HG02885 (cell line): ENCODE measurements around the gene ANXA11.
"Not testable (repeated sequence)": the region's sequence is repeated elsewhere in the genome, so short reads cannot be mapped to it uniquely, and the experiment has no call there.

ENCODE experiments used
- ATAC-seq: cut with Tn5 transposase; IDR thresholded peaks from one replicate; pipeline ENCODE4 v1.9.1; 2021; ENCODE audit warnings: mild to moderate bottlenecking; ENCODE audit not compliant: unreplicated experiment, poor library complexity

The ANXA11 gene

GRCh38 chr10:80150172-80150571, 55.2 kb downstream of the ANXA11 start:
- ATAC-seq = no peak

DNA sequence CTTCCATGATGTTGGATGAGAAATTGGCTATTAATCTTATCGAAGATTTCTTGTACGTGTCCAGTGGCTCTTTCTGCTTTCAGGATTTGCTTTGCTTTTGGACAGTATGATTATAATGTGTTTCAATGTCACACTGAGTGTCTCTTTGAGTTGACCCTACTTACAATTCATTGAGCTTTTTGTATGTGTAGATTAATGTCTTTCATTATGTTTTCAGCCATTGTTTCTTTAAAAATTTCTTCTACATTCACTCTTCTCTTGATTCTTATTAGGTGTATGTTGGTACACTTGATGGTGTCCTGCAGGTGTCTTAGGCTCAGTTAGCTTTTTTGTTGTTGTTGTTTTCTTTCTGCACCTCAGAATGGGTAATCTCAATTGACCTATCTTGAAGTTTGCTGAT, 56.2 kb downstream of the ANXA11 start:
- no peak for ATAC-seq

GRCh38 chr10:80148166-80148805, 57.1 kb downstream of the ANXA11 start:
- no peak for ATAC-seq

DNA sequence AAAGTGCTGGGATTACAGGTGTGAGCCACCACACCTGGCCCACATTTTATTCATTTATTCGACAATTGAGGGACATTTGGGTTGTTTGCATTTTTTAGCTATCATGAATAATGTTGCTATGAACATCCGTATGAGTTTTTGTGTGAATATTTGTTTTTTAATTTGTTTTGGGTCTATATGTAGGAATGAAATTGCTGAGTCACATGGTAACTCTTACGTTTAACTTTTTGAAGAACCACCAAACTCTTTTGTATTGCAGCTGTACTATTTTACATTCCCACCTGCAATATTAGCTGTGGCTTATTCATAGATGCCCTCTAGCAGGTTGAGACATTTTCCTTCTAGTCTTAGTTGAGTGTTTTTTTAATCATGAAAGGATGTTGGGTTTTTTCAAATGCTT, 58.4 kb downstream of the ANXA11 start:
- ATAC-seq = no peak

- not testable (repeated sequence) for ATAC-seq
Measured at GRCh38 chr10:80145406-80146308, 59.7 kb downstream of the ANXA11 start.

GRCh38 chr10:80144696-80145131, 60.6 kb downstream of the ANXA11 start:
- peak; percentile 31 for ATAC-seq

DNA sequence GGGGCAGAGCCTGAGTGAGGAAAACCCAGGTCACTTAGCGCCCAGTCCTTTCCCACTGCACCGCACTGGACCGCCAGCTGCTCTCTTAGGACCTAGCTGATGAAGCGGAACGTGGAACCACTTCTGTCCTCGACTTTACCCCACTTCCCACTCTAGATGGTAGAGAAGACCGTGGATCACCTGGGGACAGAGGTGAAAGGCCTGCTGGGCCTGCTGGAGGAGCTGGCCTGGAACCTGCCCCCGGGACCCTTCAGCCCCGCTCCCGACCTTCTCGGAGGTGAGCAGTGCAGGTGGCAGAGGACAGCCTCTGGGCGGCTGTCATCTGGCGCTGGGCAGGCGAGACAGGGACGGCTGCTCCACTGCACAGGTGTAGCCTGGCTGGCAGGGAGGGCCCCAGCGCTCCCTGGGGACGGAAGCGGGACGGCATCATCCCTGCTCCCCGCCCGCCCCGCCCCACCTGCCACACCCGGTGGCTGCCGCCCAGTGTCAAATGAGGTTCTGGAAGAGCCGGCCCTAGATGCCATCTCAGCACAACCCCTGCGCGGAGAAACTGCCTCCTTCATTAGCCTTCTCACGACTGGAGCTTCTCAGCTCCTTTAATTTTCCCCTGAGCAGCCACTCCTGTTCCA, 61.2 kb downstream of the ANXA11 start:
- peak; percentile 60 for ATAC-seq

DNA sequence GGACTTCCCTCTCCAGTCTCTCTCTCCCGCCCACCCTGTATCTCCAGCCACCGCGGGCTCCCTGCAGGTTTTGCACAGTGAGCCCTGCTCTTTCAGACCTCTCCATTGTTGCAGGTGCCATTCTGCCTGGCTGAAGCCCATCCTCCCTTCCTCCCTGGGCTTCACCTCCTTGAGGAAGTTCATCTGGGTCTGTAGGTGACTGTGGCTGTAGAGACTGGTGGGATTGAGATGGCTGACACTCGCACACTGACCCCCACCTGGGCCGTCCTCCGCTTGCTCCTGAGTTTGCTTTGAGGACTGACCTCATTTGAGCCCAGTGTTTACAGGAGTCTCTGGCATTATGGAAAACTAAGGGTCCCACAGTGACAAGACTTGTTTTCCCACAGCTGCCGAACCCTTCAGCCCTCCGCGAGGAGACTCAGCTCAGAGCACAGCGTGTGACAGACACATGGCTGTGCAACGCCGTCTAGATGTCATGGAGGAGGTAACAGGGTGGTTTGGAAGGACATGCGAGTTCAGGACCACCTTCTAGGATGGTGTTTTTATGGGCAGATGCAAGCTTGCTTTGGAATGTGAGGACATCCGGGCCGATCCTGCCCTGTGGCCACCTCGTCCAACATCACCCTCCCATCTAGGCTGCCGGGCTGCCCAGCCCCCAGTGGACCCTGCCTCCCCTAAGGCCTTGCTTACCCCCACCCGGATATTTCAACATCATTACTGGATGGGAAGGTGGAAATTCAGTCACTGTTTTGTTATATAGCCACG, 63.5 kb downstream of the ANXA11 start:
- ATAC-seq = no peak

DNA sequence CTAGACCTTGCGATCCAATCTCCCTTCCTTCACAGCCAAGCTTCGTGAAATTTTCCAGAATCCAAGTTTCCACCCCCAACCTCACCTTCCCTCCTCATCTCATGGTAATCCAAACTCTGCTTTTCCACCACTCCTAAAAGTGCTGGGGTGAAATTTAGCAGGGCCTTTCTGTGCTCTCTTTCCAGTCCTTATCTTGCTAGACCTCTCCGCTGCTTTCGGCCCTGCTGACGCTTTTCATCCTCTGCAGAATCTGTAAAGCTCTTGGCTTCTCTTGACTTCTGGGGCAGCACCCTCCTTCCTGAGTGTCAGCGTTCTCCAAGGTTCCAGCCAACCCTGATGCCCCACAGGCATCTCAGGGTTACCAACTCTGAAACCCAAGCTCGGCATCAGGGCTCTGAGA, 65.1 kb downstream of the ANXA11 start:
- ATAC-seq = no peak

- no peak for ATAC-seq
Measured at GRCh38 chr10:80139265-80139664, 66.1 kb downstream of the ANXA11 start.

DNA sequence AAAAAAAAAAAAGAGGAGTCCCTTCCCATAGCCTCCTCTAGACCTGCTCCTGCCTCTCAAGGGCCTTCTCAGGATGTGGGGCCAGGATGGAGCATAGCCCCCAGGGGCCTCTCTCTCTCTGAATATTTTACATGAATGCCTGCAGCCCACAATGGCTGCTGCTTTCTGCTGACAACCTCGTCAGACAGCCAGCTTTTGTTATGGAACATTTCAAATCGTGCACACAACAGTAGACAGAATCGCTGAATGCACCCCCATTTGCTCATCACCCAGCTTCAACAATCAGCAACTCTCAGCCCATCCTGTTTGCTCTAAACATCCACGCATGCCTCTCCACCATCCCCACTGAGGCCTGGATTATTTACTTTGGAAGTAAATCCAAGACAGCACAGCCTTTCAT, 67.4 kb downstream of the ANXA11 start:
- no peak for ATAC-seq

GRCh38 chr10:80137031-80137862, 68.1 kb downstream of the ANXA11 start:
- ATAC-seq = no peak

DNA sequence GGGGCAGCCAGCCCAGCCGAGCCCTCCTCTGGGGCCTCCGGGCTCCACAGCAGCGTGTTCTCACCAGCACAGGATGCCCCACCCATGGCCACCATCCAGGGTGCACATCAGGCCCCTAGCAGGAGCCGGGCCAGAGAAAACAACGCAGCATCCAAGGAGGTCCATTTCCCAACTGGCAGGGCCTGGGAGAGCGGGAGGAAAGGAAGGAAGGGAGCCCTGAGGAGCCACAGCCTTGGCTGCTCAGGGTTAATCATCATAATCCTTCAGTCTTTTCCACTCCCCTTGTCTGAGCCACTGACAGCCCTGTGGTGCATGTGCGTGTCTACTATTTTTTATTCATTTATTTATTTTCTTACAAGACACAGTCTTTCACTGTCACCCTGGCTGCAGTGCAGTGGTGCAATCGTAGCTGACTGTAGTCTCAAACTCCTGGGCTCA, 69.2 kb downstream of the ANXA11 start:
- no peak for ATAC-seq

GRCh38 chr10:80133687-80134086, 71.7 kb downstream of the ANXA11 start:
- ATAC-seq = not testable (repeated sequence)

DNA sequence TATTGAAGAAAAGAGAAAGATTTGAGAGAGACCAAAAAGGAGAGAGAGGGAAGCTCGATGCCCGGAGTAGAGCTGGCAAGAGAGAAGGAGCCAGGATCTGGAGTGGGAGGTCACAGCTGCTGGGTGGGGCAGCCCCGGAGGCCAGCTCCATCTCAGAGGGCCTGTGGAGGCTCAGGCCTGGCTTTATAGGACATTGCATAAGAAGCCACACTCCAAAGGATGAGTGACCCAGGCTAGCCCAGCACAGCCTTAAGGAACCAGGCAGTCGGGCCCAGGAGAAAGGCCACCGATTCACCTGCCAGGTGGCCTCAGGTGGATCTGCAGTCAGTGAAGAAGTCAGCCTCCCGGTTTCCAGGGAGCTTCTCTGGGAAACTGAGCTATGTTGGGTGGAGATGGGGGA, 72.1 kb downstream of the ANXA11 start:
- no peak for ATAC-seq

DNA sequence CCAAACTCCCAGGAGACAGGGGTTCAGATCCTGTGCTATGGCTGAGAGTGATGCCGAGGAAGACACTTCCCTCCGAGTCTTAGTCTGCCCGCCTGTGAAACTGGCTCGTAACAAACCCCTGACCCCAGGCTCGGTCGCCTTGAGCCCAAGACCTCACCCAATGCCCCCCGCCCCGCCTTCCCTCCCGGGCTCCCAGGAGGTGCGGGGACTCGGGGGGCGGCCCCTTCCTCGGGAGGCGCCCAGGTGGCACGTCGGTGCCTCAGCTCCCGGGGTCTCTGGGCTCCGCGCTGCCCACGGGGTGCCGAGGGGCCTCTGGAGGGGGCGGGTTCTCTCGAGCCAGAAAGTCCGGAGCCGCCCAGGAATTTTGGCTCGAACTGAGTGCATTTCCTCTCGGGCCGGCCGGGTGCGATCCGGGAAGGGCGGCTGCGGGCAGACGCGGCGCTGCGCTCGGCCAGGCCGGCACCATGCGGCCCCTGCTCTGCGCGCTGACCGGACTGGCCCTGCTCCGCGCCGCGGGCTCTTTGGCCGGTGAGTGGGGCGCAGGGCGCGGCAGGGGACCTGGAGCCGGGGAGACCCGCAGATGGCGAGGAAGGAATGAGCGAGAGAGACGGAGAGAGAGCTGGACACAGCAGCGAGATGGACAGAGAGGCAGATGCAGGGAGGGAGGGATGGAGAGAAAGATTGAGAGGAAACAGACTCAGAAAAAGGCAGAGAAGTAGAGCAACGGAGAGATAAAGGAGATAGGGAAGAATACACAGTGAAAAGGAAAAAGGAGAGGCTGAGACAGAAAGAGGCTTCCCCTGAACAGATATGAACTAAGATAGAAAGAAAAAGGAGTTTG, 72.8 kb downstream of the ANXA11 start, which contains the start of gene PLAC9:
PLAC9 (plus strand) TSS at position 432 of the 841 bp plus-strand sequence; CDS start at position 465, 33 bp downstream.
- ATAC-seq = no peak

- no peak for ATAC-seq
Measured at GRCh38 chr10:80131499-80131901, 73.8 kb downstream of the ANXA11 start.

DNA sequence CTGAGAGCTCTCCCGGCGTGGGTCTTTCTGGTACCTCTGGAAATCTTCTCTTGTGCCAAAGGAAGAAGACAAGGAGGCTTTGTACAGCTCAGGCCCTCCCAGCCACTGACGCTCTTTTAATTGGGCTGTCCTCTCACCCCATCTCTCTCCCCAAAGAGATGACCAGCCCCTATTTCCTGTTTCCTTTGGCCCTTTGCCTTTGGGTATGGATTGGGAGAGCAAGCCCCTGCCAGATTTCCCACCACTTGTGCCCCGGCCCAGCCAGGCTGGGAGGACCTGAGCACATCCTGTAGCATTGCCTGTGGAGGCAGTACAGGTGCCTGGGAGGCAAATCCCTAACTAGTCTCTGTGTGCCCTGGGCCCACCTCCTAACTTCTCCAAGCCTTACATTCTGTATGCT, 78.5 kb downstream of the ANXA11 start:
- ATAC-seq = no peak

- no peak for ATAC-seq
Measured at GRCh38 chr10:80122746-80123145, 82.6 kb downstream of the ANXA11 start.
